Stimulated activated CD8-positive, alpha-beta memory T cell treated with anti-CD3 and anti-CD28 coated beads, Interleukin-4, amount 100 ng/mL, for 1 hour (primary cell): Measurements from ENCODE around the gene DENND1A.

Experiments used
- DNase-seq, 2 donors: peaks; one replicate each; pipeline ENCODE4 v3.0.0-alpha.2; 2020; ENCODE audit warnings: low read depth in 2 of 2, low spot score in 1 of 2

DENND1A gene

DNA sequence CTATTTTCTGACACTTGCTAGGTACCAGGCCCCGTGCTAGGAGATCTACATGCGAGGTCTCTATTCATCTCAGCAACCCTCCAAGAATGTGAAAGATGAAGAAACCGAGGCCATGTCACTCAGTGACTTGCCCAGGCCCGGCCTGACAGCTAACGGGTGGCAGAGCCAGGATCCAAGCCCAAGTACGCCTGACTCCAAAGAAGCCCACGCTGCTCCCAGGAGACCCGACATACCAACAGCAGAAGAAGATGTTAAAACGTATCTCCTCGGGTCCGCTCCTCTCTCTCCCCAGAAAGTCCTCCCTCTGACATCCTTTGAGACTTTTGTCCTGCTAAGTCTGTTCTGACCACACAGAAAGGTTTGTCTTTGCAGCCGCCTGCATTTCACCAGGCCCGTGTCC lies 508.7 kb downstream of the DENND1A start:
- no peak for DNase-seq

DNA sequence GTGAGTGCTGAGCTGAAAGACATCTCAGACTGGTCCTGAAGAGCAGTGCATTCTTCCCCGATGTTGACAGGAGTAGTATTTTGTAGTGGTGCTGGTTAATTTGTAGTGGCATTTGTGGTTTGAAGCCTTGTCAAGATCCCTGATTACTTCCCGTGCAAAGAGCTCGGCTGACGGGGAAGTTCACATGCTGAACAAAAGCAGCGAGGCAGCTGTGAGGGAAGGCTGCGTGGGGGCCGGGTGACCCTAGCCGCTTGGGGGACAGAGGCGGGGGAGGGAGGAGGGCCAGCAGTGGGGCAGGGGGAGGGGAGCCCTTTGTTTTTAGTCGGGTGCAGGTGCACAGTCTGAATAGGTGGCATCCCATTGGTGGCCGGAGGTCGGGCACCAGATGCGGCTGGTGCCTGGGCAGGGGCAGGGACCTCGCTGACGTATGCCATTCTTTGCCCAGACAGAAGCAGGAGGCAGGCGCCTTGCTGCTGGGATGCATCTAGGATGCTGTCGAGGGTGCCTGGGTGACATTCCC lies 509.3 kb downstream of the DENND1A start:
- DNase-seq, result no peak

DNA sequence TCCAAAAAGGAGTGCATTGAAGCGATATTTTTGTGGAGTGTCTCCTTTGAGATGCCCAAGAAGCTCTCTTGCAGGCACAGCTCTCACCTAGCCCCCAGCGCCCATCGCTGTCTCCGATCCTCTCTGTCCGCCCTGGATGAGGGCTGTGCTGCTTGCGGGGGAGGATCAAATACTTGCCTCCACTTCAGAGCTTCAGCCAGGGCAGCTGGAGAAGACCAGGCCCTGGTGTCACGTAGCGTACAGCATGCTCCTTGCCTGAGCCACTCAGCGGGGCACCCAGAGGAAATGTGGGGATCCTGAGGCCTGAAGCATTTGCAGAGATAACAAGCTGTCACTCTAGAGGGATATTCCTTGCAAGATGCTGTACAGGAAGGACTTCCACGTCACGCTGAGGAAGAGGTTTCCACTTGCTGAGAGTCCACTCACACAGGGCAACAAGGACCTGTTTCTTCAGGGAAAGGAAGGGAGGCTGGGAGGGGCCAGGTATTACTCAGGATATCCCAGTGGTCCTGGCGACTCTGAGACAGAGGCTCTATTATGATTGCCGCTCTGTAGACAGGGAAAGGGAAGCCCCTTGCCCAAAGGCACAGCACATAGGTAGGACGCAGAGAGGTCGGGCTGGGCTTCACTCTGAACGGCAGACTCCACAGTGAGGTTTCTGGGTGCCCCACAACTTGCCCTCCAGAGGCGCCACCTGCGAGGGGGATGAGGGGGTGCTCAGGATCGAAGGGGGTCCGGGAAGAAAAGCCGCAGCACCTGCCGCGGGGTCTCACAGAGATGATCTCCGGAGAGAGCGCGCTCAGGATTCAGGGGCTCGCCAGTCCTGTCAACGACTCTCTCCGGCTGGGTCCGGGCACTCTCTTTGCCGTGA lies 510.0 kb downstream of the DENND1A start:
- DNase-seq, result no peak

DNA sequence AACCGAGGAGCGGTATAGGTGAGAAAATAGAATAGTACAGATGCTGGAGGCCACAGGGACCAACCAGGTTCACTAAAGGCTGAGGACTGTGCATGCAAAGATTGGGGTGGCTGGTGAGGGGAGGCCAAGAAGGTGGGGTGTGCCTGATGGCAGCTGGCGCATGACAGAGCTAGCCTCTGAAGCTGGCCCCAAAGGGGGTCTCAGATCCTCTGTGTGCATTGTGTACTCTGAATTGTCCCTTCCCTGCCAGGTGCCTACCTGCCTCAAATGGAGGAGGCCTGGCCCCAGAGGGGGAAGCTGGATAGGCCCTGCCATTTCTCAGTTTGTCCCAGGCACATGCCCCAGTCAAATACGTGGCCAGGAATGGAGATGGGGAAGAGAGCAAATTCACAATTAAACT lies 510.8 kb downstream of the DENND1A start:
- DNase-seq, result no peak

DNA sequence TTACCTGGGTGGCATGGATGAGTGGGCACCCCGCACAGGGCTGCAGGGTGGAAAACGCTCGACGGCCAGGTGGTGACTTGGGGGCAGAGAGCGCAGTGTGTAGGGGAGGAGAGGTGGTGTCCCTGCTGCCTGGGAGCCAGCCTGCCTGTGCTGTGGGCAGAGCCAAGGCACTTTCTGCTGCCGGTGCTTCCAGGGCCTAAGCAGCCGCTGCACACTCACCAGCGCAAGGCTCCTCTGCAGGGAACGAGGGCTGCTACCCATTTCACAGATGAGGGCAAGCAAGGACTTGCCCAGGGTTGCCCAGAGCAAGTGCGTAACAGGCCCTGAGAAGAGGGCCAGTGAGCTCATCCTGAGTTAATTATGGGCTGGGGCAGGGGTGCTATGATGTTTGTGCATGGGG lies 511.4 kb downstream of the DENND1A start:
- no peak for DNase-seq

DNA sequence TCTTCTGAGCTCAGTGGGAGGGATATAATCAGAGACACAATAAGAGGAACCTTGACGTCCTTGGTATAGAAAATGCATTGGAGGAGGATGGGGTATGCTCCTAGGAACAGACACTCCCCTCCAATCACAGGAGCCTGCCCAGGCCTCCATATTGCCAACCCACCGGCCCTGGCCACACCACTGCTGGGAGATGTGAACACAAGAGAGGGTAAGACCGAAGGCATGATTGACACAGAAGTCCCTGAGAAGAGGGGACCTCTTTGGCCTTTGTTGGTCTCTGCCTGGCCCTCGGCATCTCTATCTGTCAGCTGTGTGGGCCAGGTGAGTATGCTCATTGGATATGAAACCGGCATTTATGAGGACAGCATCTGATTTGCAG lies 511.9 kb downstream of the DENND1A start:
- no peak for DNase-seq

DNA sequence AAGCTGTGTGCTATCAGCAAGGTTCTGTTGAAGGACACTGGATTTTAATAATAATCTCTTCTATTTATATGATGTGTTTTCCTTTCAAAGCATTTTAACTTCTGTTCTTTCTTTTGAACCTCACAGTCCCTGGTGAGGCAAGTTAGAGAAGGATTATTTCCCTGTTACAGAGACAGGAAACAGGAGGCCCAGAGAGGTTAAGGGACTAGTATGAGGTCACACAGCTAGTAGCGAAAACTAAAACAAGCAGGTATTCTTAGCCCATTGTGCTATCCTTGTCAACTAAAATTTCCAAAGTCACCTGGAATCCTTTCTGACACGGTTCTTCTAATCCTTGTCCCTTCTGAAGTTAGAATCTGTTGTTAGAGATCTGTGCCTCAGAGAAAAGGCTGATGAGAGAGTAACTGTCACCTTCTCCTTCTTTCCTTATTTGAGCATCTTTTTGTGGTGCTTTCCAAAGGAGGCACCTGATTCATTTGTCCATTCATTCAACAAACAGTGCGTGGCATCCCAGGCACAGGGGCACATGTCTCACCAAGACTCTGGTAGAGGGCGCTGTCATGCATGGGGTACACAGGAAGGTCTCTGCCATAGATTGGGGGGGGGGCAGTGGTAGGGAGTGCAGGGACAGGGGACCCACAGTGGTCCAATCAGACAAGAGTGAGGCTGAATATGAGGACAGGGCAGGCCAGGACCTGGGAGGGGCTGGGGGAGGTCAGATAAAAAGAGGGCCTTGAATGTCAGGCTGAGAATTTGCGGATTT lies 512.5 kb downstream of the DENND1A start:
- no peak for DNase-seq

DNA sequence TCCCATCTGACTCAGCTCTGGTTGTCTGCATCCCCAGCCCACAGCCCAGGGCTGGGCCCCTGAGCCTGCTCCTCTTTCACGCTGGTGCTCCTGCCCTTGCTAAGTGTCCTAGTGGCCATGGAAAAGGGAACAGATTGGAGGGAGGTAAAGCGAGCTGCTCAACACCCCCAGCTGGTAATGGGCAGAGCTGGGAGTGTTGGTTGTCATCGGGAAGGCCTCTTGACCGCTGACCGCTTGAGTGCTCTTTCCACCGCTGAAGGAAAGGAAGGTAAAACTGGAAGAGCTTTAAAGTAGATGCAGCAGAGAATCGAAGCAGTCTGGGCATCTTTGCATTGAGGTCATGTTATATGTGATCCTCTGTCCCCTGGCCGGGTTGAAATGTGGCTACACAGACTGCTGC lies 513.8 kb downstream of the DENND1A start:
- no peak for DNase-seq

DNA sequence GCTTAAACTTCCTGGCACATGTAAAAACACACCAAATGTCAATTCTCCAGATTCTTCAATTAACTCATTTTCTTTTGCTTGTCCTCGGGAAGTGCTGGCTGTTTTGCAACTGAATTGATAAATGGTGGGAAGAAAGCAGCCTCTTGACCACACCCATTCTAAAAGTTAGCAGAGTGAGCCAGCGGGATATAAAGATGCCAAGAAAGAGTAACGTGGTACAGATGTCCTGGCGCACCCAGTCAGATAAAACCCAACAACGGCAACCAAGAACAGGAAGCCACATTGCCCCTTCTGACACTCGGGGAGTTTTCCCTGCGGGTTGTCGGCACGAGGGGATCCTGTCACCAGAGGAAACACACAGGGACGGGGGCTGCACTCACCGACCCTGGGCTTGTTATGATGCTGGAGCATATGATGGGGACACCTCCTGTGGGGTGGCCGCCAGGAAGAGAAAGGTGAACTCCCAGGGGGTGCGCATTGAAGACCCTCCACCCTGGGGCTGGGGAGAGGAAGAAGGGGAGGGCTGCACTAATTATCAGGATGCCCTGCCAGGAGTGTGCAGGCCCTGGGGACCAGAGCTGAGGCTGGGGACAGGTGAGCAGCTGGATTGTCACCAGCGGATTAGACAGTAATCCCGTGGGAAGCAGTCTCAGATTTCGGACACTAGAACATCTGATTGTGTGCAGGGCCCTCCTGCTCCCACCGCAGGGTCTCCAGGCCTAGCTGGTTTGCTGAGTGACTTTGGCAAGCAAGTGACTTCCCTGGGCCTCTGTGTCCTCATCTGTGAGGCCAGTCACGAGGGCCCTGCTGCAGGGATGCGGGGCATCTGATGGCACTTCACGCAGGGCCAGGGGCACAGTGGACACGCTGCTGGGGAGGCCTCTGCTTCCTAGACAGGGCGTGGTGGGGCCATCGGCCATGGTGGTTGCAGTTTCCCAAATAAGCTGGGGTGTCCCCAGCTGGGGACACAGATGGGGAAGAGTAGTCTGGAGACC lies 514.7 kb downstream of the DENND1A start:
- DNase-seq, result no peak

DNA sequence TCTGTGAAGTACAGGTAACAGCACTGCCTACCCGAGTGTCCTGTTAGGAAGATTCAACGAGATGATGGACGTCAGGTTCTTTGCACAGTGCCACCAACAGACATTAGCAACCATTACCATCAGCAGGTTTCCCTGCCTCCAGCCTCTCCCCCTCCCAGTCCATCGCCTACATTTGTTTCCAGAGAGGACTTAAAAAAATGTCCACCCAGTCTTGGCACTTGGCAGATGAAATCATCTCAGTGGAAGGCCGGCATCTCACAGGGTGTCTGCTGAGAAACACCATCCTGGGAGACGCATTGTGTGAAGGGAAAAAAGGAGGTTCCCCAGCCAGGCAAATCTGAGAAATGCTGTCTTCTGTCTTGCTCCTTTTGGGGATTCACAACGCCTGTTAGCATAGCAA lies 515.7 kb downstream of the DENND1A start:
- DNase-seq, result no peak

DNA sequence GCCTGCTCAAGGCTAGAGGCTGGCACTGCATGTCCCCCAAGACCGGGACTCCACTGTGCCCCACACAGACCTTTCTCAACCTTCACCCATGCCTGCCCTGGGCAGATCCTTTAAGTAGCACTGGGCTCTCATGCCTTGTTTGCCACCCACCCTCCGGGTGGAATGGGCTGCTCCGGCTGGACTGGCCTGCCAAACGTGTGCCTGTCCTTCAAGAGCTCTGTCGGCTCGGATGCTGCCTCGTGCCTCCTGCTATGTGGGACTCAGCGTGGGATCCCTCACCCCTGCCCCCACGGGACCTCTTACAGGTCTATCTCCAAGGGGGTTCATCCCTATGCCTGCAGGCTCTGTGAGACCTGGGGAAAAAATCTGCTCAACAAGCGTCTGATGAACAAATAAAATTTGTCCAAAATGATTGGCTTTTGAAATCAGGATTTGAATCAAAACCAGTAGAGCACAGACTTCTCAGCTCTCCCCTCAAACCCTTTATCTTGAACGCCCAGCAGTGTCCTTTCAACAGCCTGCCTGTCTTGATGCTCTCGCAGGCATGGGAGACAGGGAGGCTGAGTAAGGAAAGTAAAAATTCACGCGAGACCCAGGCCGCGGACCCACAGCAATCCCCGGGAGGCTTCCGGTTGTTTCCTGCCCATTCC lies 517.6 kb downstream of the DENND1A start:
- no peak for DNase-seq

DNA sequence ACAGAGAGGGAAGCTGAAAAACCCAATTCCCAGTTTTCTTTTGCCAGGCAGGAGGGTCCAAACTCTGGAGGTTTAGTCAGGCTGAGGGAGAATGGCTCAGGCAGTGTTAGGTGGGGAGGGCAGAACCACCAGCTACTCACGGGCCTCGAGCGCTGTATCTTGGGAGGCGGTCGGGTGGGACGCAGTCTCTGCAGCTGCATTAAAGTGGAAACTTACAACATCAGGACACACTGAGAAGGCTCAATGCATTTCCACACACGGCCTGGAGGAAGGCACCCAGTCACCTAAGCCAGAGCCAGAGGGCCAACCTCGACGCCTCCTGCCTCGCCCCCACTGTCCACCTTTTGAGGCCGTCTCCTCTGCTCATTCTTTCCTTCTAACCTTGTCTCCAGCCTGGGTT lies 518.3 kb downstream of the DENND1A start:
- no peak for DNase-seq

DNA sequence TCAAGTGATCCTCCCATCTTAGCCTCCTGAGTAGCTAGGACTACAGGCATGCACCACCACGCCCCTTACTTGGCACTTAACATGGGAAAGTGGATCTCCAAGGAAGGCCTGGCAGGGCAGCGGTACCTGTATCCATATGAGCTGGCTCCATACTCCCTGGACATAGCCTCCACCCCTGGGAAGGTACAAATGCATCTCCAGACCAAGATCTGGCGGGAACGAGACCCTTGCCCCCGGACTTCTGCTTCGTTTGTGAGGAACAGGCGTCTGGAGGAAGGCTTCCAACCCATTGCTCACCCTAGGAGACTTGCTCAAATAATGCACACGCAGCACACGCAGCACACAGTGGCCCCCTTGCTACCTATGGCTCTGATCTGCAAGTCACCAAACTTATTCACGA lies 518.7 kb downstream of the DENND1A start:
- DNase-seq, result no peak

DNA sequence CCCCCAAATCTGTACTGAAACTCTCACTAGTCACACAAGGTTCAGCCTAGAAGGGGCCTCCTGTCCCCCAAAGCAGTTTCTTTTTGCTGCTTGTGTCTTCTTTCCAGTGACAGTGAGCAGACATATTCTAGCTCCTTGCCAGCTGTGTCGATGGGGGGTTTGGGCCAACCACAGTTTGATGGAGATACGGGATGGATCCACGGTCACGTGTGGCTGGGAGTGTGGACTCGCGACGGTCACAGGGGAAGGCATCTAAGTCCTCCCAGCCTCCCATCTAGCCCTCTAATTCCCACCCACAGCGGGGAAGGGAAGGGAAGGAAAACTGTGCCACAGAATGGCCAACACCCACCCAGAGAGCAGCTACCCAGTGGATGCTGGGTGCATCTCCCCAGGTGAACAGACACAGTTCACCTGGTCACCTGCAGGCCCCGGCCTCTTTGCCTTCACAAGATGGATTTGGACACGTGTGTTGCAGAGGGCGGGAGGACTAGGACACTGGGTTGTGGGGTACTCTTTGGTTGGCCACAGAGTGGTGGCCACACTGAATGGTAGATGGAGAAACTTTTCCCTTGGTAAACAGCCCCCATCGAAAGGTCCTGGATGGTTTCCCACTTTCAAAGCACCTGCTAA lies 519.5 kb downstream of the DENND1A start:
- DNase-seq, result no peak

DNA sequence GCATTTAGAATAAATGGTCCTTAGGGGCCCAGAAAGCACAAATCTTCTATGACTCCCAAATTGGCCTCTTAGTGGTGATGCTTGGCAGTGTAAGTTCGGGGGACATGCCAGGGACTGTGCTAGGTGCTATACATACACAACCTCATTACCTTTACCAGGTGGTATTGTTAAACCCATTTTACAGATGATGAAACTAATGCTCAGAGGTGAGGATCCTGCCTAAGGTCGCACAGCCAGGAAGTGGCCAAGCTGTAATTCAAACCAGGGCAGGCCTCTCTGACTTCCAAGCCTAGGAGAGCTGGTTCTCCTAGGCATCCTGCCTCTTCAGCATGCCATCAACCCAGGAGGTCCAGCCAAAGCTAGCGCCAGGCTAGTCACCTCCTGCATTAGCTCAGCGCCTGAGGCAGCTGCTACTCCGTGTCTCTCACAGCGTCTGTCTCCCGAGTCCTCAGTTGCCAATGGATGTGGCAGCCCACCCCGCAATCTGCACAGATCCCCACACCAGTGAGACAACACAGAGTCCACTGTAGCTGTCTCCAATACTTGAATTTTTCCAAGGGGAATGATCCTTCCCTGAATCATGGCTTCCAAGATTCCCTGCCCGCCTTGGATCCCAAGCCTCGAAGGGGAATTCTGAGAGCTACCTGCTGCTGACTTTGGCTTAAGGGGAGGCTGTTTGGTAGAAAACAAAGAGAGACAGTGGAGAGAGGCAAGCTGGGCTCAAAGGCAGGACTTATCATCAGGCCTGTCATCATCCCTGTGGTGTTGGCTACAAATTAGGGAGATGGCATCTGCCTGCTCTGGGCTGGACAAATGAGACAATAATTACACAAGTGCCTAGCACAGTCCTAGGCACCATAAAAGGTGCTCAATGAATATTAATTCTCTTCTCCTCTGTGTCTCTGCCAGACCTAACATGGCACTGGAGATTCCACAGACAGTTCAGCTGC lies 521.3 kb downstream of the DENND1A start:
- no peak for DNase-seq

DNA sequence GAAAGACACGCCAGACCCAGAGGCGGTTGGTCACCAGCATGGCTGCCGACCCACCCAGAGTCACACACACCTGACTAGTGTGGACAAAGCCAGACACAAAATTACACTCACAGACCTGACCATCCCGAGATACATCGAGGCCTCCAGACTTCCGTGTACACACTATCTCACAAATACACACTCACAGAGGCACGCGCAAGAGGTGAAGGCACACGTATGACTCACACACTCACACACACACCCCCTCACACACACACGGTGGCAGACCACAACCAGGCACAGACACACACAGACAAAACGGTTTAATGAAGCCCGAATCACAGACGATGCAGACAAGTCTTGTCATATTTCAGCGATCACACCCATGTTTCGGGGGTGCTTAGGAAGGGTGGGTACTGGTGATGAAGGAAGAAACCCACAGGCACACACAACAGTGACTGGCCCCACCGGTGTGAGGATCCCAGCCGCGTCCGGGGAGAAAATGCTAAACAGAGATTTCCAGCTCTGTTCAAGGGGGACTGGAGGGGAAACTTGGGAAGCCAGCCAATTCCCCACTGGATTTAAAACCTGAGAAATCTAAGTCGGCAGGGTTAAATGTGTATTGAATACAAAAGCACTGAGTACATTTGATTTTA lies 522.6 kb downstream of the DENND1A start:
- no peak for DNase-seq

DNA sequence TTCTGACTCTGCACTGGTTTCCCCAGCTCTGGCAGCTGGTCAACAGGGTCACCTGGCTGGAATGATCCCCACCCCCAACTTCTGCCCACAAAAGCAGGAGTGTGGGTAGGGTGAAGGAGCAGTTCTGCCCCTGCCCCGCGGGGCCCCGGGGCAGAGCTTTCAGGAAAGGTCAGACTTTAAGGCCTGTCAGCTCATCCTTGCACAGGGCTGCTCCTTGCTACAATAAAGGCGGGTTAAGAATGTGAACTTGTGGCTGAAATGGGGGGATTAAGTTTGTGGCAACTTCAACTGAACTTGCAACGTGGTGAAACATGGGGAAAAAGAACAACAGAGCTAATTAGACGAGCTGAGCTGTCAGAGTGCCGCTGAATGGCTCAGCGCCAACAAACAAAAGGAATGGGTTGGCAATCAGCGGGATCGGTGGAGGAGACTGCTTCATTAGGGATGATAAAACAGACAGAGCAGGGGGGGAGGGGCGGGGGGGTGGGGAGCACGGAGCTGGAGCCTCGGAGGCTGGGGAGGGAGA lies 523.2 kb downstream of the DENND1A start:
- no peak for DNase-seq

DNA sequence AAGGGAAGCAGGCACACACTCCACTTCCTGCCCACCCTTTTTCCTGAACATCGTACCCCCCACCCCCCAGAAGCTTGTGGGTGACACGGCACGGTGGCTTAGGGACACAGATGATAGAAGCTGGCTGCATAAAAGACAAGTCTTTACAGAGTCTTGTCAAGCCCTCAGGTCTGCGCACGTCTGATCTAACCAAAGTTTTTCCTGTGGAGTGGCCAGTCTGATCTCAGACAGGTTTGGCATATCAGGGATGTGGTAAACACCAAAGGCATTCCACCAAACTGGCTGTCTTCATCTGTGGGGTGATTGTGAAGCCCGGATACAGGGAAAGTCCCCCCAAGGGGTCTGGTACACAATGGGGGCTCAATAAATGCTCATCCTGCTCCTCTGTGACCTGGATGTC lies 523.9 kb downstream of the DENND1A start:
- no peak for DNase-seq
